ENCODE data around the gene DEPDC4. TPM values are rescaled to one million over a fixed set of nuclear protein-coding genes. Genes with fewer than 3 reads are reported as not detected.

The DEPDC4 gene
- total and polyA plus RNA-seq, 2 of the 4 experiments (the other 2 are of a cell fraction) = 0.72 to 0.79 TPM

DNA sequence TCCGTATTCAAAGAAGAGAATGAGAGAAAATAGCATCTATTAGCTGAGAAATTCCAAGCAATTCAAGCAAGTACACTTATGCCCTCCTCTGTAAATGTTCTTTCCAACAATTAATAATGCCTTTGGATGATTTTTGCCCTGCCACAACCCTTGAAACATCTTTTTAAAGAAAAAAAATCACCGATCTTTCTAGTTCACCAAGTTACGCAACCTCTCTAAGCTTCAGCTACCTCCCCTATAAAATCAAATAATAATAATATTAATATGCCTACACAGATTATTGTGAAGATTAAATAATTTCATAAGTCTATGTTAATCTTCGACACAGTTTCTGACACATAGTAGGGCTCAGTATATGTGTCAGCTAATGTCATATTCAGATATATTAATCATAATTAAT, 19.1 kb downstream of the DEPDC4 start:
- TF ChIP-seq CEBPB (IDR thresholded peaks at IDR 0.05; ENCODE audit: low read depth, low read length) = peak; percentile 74
- no peak for TF ChIP-seq MAZ (IDR thresholded peaks at IDR 0.05; ENCODE audit: borderline replicate concordance, low read depth, low read length)
- dilution Hi-C loops (cut with HindIII; ENCODE audit: low sequenced_read_pairs, unreplicated experiment) (no loop called here), intact Hi-C loops (cut with micrococcal nuclease) (loop anchor here (10.0 kb wide), 1 partner anchor 1683 kb away; no protein-coding TSS in a partner anchor), in situ Hi-C loops (cut with MboI; ENCODE audit: low sequenced_read_pairs) (loop anchor here (10.0 kb wide), 1 partner anchor 487 kb away; no protein-coding TSS in a partner anchor)
- WGBS, 2 experiments (ENCODE audit: extremely low coverage in 2 of 2, insufficient read length in 1 of 2) = no CpG with 5 or more reads among the region's 4 CpGs
- no peaks in the 10 kb centered on the region for H3K9me3 ChIP-seq (ENCODE audit: control insufficient read depth, insufficient read depth, low read length)
- ATAC-seq (ENCODE audit: low read depth) (no peak), DNase-seq (no peak)
- H4K5ac ChIP-seq (ENCODE audit: low read depth, low read length) = no peak overlapping the region
- no peak overlapping the region for H3K4ac ChIP-seq (ENCODE audit: low read depth, low read length)
- H2BK20ac ChIP-seq (ENCODE audit: low read depth, low read length) = no peak overlapping the region
- H4K20me1 ChIP-seq (ENCODE audit: insufficient read depth, low read length) = no peaks in the 10 kb centered on the region
- H2BK5ac ChIP-seq (ENCODE audit: low read depth, low read length, poor library complexity, severe bottlenecking) = no peak overlapping the region
- no peak overlapping the region for H2AK5ac ChIP-seq (ENCODE audit: low read depth, low read length)
- H3K18ac ChIP-seq (ENCODE audit: low read depth, low read length) = no peak overlapping the region
- H3K27me3 ChIP-seq (ENCODE audit: control insufficient read depth, insufficient read depth, low read length) = no peaks in the 10 kb centered on the region
- BruUV-seq (replicated peaks) = no TSS peak
- no peak overlapping the region for H3K27ac ChIP-seq (ENCODE audit: insufficient read depth, low read length)
- no peak overlapping the region for H3K4me2 ChIP-seq (ENCODE audit: low read depth, low read length)
- H3K23ac ChIP-seq (ENCODE audit: low read depth, low read length) = no peak overlapping the region
- H3K14ac ChIP-seq (replicated peaks; ENCODE audit: low read depth, low read length) = no peak overlapping the region
- no peak overlapping the region for H2AFZ ChIP-seq (replicated peaks; ENCODE audit: low read length, poor library complexity)
- POLR2A ChIA-PET (ENCODE audit: unreplicated experiment) = no interaction called here
- H3K56ac ChIP-seq (ENCODE audit: extremely low read depth, insufficient read depth, low read length) = no peak overlapping the region
- H2BK15ac ChIP-seq (ENCODE audit: low read depth, low read length) = no peak overlapping the region
- H3K4me3 ChIP-seq (ENCODE audit: insufficient read depth, low read depth, low read length) = no peak overlapping the region
- no peak overlapping the region for H3K9ac ChIP-seq (ENCODE audit: low read depth, low read length)
- H4K91ac ChIP-seq (ENCODE audit: insufficient read depth, low read depth, low read length) = no peak overlapping the region
- H2BK120ac ChIP-seq (ENCODE audit: low read depth, low read length) = no peak overlapping the region
- H2AK9ac ChIP-seq (replicated peaks; ENCODE audit: low read depth, low read length, poor library complexity) = no peak overlapping the region
- H3K9me1 ChIP-seq (ENCODE audit: insufficient read depth, low read length) = no peaks in the 10 kb centered on the region
- no peaks in the 10 kb centered on the region for H3K4me1 ChIP-seq (ENCODE audit: control insufficient read depth, insufficient read depth, low read length)
- no peaks in the 10 kb centered on the region for H3K79me1 ChIP-seq (ENCODE audit: low read depth in 1 of 2, low read length in 2 of 2)
- no peak overlapping the region for H4K8ac ChIP-seq (ENCODE audit: low read depth in 2 of 2, low read length in 2 of 2)
- no peaks in the 10 kb centered on the region for H3K36me3 ChIP-seq (ENCODE audit: control insufficient read depth, insufficient read depth, low read length)
- CTCF ChIA-PET = interaction anchor here (0.6 kb wide), 1 partner anchor 17 kb away, joined by 4 read pairs; no protein-coding TSS in a partner anchor

Data from IMR-90 (cell line).